Common myeloid progenitor, CD34-positive (primary cell): ENCODE measurements around the gene TM4SF18.

ENCODE experiments used
- CTCF ChIA-PET: fragments of 350-600 bp; sonication (Branson Sonifier 250); formaldehyde crosslinking; loops from one replicate; lab custom pipeline; 2021; ENCODE audit warnings: antibody characterized with exemption; lab: Charles Lee
- POLR2A ChIA-PET: fragments of 350-600 bp; sonication (Branson Sonifier 250); formaldehyde crosslinking; loops from one replicate; lab custom pipeline; 2021; ENCODE audit warnings: antibody characterized with exemption; lab: Charles Lee
- DNase-seq, 3 donors: peaks; one replicate each; pipeline versions ENCODE4 v3.0.0 to v3.0.0-alpha.2; 2013
- H3K27ac ChIP-seq, 2 experiments: 1 replicate in 1 of 2; 2 replicates in 1 of 2; pipeline ENCODE4 v1.7.0; 2013; ENCODE audit warnings: inconsistent platforms in 2 of 2, low read length in 2 of 2, mild to moderate bottlenecking in 2 of 2, low read depth in 1 of 2, moderate library complexity in 1 of 2; ENCODE audit not compliant: severe bottlenecking in 2 of 2, insufficient read depth in 1 of 2, poor library complexity in 1 of 2
- H3K27me3 ChIP-seq, 5 experiments: replicated peaks in 2 of 5; 1 replicate in 3 of 5; 2 replicates in 2 of 5; pipeline versions ENCODE4 v1.6.1 to v1.7.0; 2013; ENCODE audit warnings: low read length in 4 of 5, mild to moderate bottlenecking in 2 of 5, moderate library complexity in 2 of 5, inconsistent platforms in 1 of 5; ENCODE audit not compliant: insufficient read depth in 5 of 5, control insufficient read depth in 4 of 5
- H3K36me3 ChIP-seq, 4 experiments: 1 replicate in 2 of 4; 2 replicates in 2 of 4; pipeline versions ENCODE4 v1.6.1 to v1.7.0; 2013; ENCODE audit warnings: low read length in 3 of 4, control low read depth in 1 of 4, mild to moderate bottlenecking in 1 of 4; ENCODE audit not compliant: control insufficient read depth in 4 of 4, insufficient read depth in 4 of 4
- H3K4me1 ChIP-seq, 4 experiments: 1 replicate in 3 of 4; 2 replicates in 1 of 4; pipeline versions ENCODE4 v1.6.1 to v1.7.1; 2013; ENCODE audit warnings: low read length in 3 of 4, mild to moderate bottlenecking in 3 of 4, control low read depth in 1 of 4, inconsistent platforms in 1 of 4, moderate library complexity in 1 of 4; ENCODE audit not compliant: control insufficient read depth in 4 of 4, insufficient read depth in 4 of 4; ENCODE audit errors: control extremely low read depth in 1 of 4
- H3K4me3 ChIP-seq, 7 experiments: 1 replicate in 4 of 7; 2 replicates in 3 of 7; pipeline versions ENCODE4 v1.5.1 to v1.7.0; 2013; ENCODE audit warnings: mild to moderate bottlenecking in 7 of 7, low read length in 6 of 7, moderate library complexity in 6 of 7, inconsistent platforms in 2 of 7, low read depth in 2 of 7, control low read depth in 1 of 7; ENCODE audit not compliant: insufficient read depth in 4 of 7, control insufficient read depth in 1 of 7; ENCODE audit errors: extremely low read depth in 1 of 7
- H3K9me3 ChIP-seq, 5 experiments: 1 replicate in 4 of 5; 2 replicates in 1 of 5; pipeline versions ENCODE4 v1.6.1 to v1.7.1; 2013; ENCODE audit warnings: low read length in 4 of 5, mild to moderate bottlenecking in 2 of 5, inconsistent platforms in 1 of 5, low read depth in 1 of 5, moderate library complexity in 1 of 5; ENCODE audit not compliant: control insufficient read depth in 4 of 5, insufficient read depth in 2 of 5; ENCODE audit errors: control extremely low read depth in 1 of 5
- WGBS: methylation state at CpG from one replicate; pipeline ENCODE4 v1.1.5; 2013; ENCODE audit not compliant: insufficient coverage; 5-methylcytosine and 5-hydroxymethylcytosine counted together

Gene TM4SF18

DNA sequence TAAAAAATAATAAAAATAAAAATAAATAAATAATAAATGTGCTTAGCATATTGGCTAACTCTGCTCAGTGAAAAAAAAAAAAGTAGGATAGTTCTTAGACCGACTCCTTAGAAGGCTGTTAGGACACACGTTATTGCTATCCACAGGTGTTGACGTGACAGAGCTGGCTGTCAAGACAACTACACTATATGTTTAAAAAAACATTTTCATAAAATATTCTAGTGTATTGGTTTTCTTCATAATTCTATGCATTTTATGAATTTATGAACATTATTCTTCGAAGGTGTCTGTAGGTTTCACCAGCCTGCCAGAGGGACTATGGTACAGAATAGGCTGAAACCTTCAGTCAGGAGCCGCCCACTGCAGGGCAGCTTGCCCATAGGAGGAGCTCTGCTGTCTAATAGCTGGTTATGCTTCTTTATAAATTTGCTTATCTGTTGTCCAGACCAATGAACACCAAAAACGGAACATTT, 34.8 kb upstream of the TM4SF18 start:
- Histone ChIP-seq H3K27ac (no peak overlapping the region), H3K4me3 (no peak overlapping the region), H3K36me3 (peaks cover 0 to 6% (median 3%) of the 10 kb centered on the region in 4 experiments), H3K4me1 (peaks cover 8 to 54% (median 37%) of the 10 kb centered on the region in 4 experiments), H3K27me3 (no peaks in the 10 kb centered on the region), H3K9me3 (no peaks in the 10 kb centered on the region)
- CTCF ChIA-PET = no interaction called here
- 100% methylated on average over 3 of the region's 6 CpGs for WGBS
- DNase-seq = no peak
- POLR2A ChIA-PET = no interaction called here

DNA sequence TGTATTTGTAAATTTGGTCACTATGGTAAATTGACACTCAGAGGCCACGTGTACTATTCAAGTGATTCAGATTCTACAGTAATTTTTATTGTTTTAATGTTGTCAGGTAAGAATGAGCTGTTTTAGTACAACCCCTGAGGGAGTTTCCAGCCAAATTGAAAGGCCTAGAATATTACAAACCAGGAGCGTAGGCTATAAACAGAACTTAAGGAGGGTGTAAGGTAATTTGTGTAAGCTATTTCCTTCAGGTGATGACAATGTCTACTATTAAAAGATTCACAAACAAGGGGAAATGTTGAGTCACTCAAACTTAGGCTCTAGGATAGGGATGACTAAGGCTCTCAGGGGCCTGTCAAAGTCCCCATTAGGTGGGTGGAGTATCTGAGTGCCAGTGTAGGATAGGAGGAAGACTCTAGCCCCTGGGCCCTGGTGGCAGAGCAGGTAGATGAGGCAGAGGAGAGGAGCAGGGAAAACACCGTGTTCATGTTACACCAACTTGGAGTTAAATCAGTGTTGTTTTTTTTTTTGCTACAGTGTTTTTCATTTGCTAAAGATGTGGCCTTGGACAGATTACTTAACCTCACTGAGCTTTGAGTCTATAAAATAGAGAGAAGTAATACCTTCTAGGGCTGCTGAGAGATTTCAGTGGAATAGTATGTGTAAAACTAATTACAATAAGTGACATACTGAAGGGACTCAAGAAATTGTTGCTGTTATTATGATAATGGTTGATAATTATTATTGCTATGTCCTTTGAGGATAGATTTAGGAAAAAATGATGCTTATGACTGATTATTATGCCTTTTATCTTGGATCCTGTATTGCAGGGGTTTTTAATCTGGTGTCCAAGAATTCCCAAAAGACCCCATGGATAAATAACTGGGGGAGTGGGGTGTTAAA, 33.8 kb upstream of the TM4SF18 start:
- Histone ChIP-seq H3K27me3 (no peaks in the 10 kb centered on the region), H3K9me3 (no peaks in the 10 kb centered on the region), H3K4me1 (peaks cover 8 to 44% (median 29%) of the 10 kb centered on the region in 4 experiments), H3K36me3 (peaks cover 0 to 6% (median 1%) of the 10 kb centered on the region in 4 experiments), H3K27ac (no peak overlapping the region), H3K4me3 (no peak overlapping the region)
- CTCF ChIA-PET = interaction anchor here (0.8 to 1.4 kb wide), 2 partner anchors 15 to 17 kb away, joined by 3 to 4 read pairs; no protein-coding TSS in a partner anchor
- POLR2A ChIA-PET = no interaction called here
- WGBS = 100% methylated on average over 2 of the region's 3 CpGs
- DNase-seq = peak in 2 of 3 donors; percentile 66 to 70

GRCh38 chr3:149366031-149366430, 32.6 kb upstream of the TM4SF18 start:
- no CpG with 5 or more reads among the region's 2 CpGs for WGBS

GRCh38 chr3:149364624-149365023, 31.2 kb upstream of the TM4SF18 start:
- no peak for DNase-seq
- Histone ChIP-seq H3K4me3 (no peak overlapping the region), H3K27me3 (no peaks in the 10 kb centered on the region), H3K4me1 (peaks cover 2 to 18% (median 10%) of the 10 kb centered on the region in 4 experiments), H3K27ac (no peak overlapping the region), H3K9me3 (no peaks in the 10 kb centered on the region), H3K36me3 (no peaks in the 10 kb centered on the region)
- ChIA-PET POLR2A (no interaction called here), CTCF (interaction anchor here (0.8 to 1.4 kb wide), 3 partner anchors 10 to 116 kb away, joined by 3 read pairs; no protein-coding TSS in a partner anchor)
- 90% methylated on average over 1 of the region's 2 CpGs for WGBS

More at GRCh38 chr3:149366031-149366430, 32.6 kb upstream of the TM4SF18 start:
- Histone ChIP-seq H3K4me3 (no peak overlapping the region), H3K4me1 (peaks cover 4 to 32% (median 20%) of the 10 kb centered on the region in 4 experiments), H3K27me3 (no peaks in the 10 kb centered on the region), H3K9me3 (no peaks in the 10 kb centered on the region), H3K27ac (no peak overlapping the region), H3K36me3 (peaks cover 0 to 6% (median 1%) of the 10 kb centered on the region in 4 experiments)
- POLR2A ChIA-PET = no interaction called here
- CTCF ChIA-PET = no interaction called here
- no peak for DNase-seq

DNA sequence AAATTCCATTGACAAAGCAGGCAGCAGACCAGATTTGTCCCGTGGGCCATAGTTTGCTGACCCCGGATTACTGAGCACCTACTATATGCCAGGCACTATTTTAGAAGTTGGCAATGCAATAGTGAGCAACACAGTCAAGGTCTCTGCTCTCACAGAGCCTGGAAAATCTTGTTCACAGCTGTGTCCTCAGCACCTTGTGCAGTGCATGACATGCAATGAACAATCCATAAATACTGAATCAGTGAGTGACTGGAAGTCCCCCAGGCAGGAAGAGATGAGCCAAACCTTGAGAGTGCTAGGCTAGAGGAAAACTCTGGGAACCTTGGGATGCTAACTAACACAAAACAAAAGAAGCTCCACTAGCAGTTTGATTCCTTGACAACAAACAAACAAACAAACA, 29.6 kb upstream of the TM4SF18 start:
- CTCF ChIA-PET = interaction anchor here (0.8 to 2.0 kb wide), 3 partner anchors 10 to 95 kb away, joined by 3 to 6 read pairs (median 4); no protein-coding TSS in a partner anchor
- no peak for DNase-seq
- no peaks in the 10 kb centered on the region for H3K27me3 ChIP-seq
- WGBS = 100% methylated on average over 2 of the region's 2 CpGs
- POLR2A ChIA-PET = no interaction called here
- H3K9me3 ChIP-seq = no peaks in the 10 kb centered on the region
- no peaks in the 10 kb centered on the region for H3K36me3 ChIP-seq
- H3K27ac ChIP-seq = no peak overlapping the region
- peaks cover 0 to 7% (median 4%) of the 10 kb centered on the region in 4 experiments for H3K4me1 ChIP-seq
- no peak overlapping the region for H3K4me3 ChIP-seq

- no peaks in the 10 kb centered on the region for H3K9me3 ChIP-seq
- 93% methylated on average over 4 of the region's 5 CpGs for WGBS
- H3K27me3 ChIP-seq = no peaks in the 10 kb centered on the region
- CTCF ChIA-PET = interaction anchor here (0.6 to 2.0 kb wide), 6 partner anchors 8 to 374 kb away, joined by 3 to 6 read pairs (median 4); no protein-coding TSS in a partner anchor
- peaks cover 0 to 7% (median 4%) of the 10 kb centered on the region in 4 experiments for H3K4me1 ChIP-seq
- POLR2A ChIA-PET = no interaction called here
- H3K36me3 ChIP-seq = no peaks in the 10 kb centered on the region
- DNase-seq = no peak
- no peak overlapping the region for H3K27ac ChIP-seq
- no peak overlapping the region for H3K4me3 ChIP-seq
Measured at GRCh38 chr3:149362366-149362765, 28.9 kb upstream of the TM4SF18 start.

DNA sequence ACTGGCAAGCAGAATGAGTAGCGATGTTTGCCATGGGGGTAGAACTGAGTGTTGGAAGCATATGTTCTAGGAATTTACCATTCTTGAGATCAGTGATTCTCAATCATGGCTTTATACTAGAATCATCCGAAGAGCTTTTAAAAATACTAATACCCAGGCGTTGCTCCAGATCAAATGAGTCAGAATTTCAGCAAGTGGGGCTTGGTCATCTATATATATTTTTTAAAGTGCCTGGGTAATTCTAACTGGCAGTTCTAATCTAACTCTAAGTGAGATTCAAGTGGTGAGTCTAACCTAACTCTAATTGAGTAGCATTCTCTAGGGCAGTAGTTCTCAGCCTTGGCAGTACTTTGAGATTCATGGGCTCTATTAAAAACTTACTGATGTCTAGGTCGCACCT, 23.2 kb upstream of the TM4SF18 start:
- H3K27me3 ChIP-seq = no peaks in the 10 kb centered on the region
- H3K9me3 ChIP-seq = no peaks in the 10 kb centered on the region
- H3K27ac ChIP-seq = no peak overlapping the region
- H3K4me1 ChIP-seq = peaks cover 0 to 7% (median 0%) of the 10 kb centered on the region in 4 experiments
- ChIA-PET POLR2A (no interaction called here), CTCF (interaction anchor here (1.8 kb wide), 2 partner anchors 14 to 124 kb away, joined by 7 to 8 read pairs; no protein-coding TSS in a partner anchor)
- 100% methylated on average over 2 of the region's 4 CpGs for WGBS
- DNase-seq = no peak
- no peaks in the 10 kb centered on the region for H3K36me3 ChIP-seq
- no peak overlapping the region for H3K4me3 ChIP-seq
